AG09319 (cell line): ENCODE measurements around the gene PIK3C2G.

Experiments used
- DNase-seq: peaks from one replicate; pipeline ENCODE4 v3.0.0-alpha.2; 2010; ENCODE audit warnings: low read depth; ENCODE audit errors: extremely low read depth
- CTCF ChIP-seq: IDR thresholded peaks from 2 replicates; pipeline ENCODE4 v1.5.1; 2011; ENCODE audit warnings: low read depth, mild to moderate bottlenecking, inconsistent platforms, low read length, moderate library complexity

Gene PIK3C2G

GRCh38 chr12:18436170-18436569 lies 174.9 kb downstream of the PIK3C2G start:
- TF ChIP-seq CTCF = no peak
- DNase-seq = no peak

GRCh38 chr12:18439541-18439940 lies 178.2 kb downstream of the PIK3C2G start:
- no peak for DNase-seq
- TF ChIP-seq CTCF = no peak

GRCh38 chr12:18443768-18444437 lies 182.6 kb downstream of the PIK3C2G start:
- TF ChIP-seq CTCF = no peak
- DNase-seq = no peak

GRCh38 chr12:18446061-18446644 lies 184.8 kb downstream of the PIK3C2G start:
- no peak for TF ChIP-seq CTCF
- no peak for DNase-seq

- TF ChIP-seq CTCF = no peak
- DNase-seq = no peak
Measured at GRCh38 chr12:18454330-18454729, 193.0 kb downstream of the PIK3C2G start.

GRCh38 chr12:18456344-18456743 lies 195.0 kb downstream of the PIK3C2G start:
- no peak for TF ChIP-seq CTCF
- no peak for DNase-seq

GRCh38 chr12:18457362-18457761 lies 196.0 kb downstream of the PIK3C2G start:
- no peak for DNase-seq
- TF ChIP-seq CTCF = no peak
